Measurements from ENCODE around the gene CAD. TPM values are rescaled to one million over a fixed set of nuclear protein-coding genes. Genes with fewer than 3 reads are reported as not detected.

Gene CAD
- polyA plus RNA-seq, 1 donor from 2014 or later, result 14.2 TPM

DNA sequence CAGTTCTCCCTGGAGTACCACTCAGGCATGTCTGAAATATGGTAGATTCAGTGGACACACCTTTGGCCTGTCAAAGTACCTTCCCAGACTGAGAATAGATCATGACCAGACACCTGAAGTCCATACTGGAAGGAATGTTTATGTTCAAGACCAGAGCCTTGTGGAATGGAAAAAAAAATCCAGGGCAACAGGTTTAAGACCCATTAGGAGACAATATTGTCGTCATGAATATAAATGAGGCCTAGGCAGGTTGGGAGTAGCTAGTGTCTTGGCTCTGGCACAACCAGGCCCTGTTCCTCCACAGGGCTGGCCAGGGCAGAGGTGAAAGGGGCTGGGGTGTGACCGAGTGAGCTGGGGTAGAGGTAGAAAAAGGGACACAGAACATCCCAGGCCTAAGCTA, 18.5 kb upstream of the CAD start:
- no peaks in the 10 kb centered on the region for H3K79me2 ChIP-seq (replicated peaks; ENCODE audit: insufficient read depth, low read length)
- H3K9ac ChIP-seq (ENCODE audit: low read length), result no peak overlapping the region
- no peaks in the 10 kb centered on the region for H4K20me1 ChIP-seq (ENCODE audit: insufficient read depth)
- no peak overlapping the region for H3K4me3 ChIP-seq (ENCODE audit: low read length)
- no peak overlapping the region for H2AFZ ChIP-seq (ENCODE audit: low read depth, low read length)
- H3K27ac ChIP-seq (ENCODE audit: low read length), result no peak overlapping the region
- no peaks in the 10 kb centered on the region for H3F3A ChIP-seq (ENCODE audit: insufficient read depth, low read length, poor library complexity, severe bottlenecking)
- no peak for TF ChIP-seq EP300 (conservative IDR thresholded peaks at IDR 0.05; ENCODE audit: poor library complexity, severe bottlenecking)
- no peak for TF ChIP-seq RAD21 (conservative IDR thresholded peaks at IDR 0.05)
- H3K4me2 ChIP-seq (ENCODE audit: low read length), result no peak overlapping the region
- no peaks in the 10 kb centered on the region for H3K9me2 ChIP-seq (ENCODE audit: insufficient read depth, low read length)
- no peaks in the 10 kb centered on the region for H3K36me3 ChIP-seq (ENCODE audit: insufficient read depth, low read length)
- H3K27me3 ChIP-seq (ENCODE audit: insufficient read depth, low read depth, low read length), result no peaks in the 10 kb centered on the region
- no peaks in the 10 kb centered on the region for H3K9me3 ChIP-seq (ENCODE audit: low read length)

DNA sequence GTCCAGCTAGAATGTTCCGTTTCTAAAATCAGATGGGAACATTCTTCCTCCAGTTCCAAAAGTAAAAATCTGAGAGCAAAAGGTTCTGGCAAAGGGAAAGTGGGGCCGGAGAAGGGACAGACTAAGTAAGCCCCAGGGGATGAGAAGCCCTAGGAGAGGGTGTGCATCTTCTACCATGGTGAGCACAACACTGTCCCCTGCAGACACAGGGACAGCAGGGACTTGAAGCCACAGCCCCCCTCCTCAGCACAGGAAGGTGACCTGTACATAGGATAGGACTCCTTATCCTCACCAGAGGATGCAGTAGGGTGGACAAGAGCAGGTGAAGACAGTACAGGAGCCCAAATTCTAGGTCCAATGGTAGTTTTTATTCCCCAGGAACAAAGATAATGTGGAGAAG, 17.9 kb upstream of the CAD start:
- Histone ChIP-seq H3K27me3 (ENCODE audit: insufficient read depth, low read depth, low read length) (no peaks in the 10 kb centered on the region), H4K20me1 (ENCODE audit: insufficient read depth) (no peaks in the 10 kb centered on the region), H3K36me3 (ENCODE audit: insufficient read depth, low read length) (no peaks in the 10 kb centered on the region), H3K27ac (ENCODE audit: low read length) (no peak overlapping the region), H3F3A (ENCODE audit: insufficient read depth, low read length, poor library complexity, severe bottlenecking) (no peaks in the 10 kb centered on the region), H3K9me3 (ENCODE audit: low read length) (no peaks in the 10 kb centered on the region), H2AFZ (ENCODE audit: low read depth, low read length) (no peak overlapping the region), H3K79me2 (replicated peaks; ENCODE audit: insufficient read depth, low read length) (no peaks in the 10 kb centered on the region), H3K9ac (ENCODE audit: low read length) (no peak overlapping the region), H3K4me2 (ENCODE audit: low read length) (no peak overlapping the region), H3K9me2 (ENCODE audit: insufficient read depth, low read length) (no peaks in the 10 kb centered on the region), H3K4me3 (ENCODE audit: low read length) (no peak overlapping the region)
- TF ChIP-seq SMC3 (conservative IDR thresholded peaks at IDR 0.05; ENCODE audit: poor library complexity) (no peak), MXI1 (conservative IDR thresholded peaks at IDR 0.05; ENCODE audit: poor library complexity, severe bottlenecking) (no peak), POLR2AphosphoS5 (IDR thresholded peaks at IDR 0.05) (no peak), TAF1 (IDR thresholded peaks at IDR 0.05; ENCODE audit: low read depth) (no peak), EZH2 (IDR thresholded peaks at IDR 0.05; ENCODE audit: borderline replicate concordance, insufficient read depth, low read length, poor library complexity, severe bottlenecking) (no peak), EP300 (conservative IDR thresholded peaks at IDR 0.05; ENCODE audit: poor library complexity, severe bottlenecking) (no peak), RAD21 (conservative IDR thresholded peaks at IDR 0.05) (no peak)
- TF ChIP-seq, protein P1, sequence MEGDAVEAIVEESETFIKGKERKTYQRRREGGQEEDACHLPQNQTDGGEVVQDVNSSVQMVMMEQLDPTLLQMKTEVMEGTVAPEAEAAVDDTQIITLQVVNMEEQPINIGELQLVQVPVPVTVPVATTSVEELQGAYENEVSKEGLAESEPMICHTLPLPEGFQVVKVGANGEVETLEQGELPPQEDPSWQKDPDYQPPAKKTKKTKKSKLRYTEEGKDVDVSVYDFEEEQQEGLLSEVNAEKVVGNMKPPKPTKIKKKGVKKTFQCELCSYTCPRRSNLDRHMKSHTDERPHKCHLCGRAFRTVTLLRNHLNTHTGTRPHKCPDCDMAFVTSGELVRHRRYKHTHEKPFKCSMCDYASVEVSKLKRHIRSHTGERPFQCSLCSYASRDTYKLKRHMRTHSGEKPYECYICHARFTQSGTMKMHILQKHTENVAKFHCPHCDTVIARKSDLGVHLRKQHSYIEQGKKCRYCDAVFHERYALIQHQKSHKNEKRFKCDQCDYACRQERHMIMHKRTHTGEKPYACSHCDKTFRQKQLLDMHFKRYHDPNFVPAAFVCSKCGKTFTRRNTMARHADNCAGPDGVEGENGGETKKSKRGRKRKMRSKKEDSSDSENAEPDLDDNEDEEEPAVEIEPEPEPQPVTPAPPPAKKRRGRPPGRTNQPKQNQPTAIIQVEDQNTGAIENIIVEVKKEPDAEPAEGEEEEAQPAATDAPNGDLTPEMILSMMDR (IDR thresholded peaks at IDR 0.05; ENCODE audit: poor library complexity, severe bottlenecking), result no peak
- TF ChIP-seq, protein P2, sequence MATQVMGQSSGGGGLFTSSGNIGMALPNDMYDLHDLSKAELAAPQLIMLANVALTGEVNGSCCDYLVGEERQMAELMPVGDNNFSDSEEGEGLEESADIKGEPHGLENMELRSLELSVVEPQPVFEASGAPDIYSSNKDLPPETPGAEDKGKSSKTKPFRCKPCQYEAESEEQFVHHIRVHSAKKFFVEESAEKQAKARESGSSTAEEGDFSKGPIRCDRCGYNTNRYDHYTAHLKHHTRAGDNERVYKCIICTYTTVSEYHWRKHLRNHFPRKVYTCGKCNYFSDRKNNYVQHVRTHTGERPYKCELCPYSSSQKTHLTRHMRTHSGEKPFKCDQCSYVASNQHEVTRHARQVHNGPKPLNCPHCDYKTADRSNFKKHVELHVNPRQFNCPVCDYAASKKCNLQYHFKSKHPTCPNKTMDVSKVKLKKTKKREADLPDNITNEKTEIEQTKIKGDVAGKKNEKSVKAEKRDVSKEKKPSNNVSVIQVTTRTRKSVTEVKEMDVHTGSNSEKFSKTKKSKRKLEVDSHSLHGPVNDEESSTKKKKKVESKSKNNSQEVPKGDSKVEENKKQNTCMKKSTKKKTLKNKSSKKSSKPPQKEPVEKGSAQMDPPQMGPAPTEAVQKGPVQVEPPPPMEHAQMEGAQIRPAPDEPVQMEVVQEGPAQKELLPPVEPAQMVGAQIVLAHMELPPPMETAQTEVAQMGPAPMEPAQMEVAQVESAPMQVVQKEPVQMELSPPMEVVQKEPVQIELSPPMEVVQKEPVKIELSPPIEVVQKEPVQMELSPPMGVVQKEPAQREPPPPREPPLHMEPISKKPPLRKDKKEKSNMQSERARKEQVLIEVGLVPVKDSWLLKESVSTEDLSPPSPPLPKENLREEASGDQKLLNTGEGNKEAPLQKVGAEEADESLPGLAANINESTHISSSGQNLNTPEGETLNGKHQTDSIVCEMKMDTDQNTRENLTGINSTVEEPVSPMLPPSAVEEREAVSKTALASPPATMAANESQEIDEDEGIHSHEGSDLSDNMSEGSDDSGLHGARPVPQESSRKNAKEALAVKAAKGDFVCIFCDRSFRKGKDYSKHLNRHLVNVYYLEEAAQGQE (IDR thresholded peaks at IDR 0.05; ENCODE audit: borderline replicate concordance), result no peak

DNA sequence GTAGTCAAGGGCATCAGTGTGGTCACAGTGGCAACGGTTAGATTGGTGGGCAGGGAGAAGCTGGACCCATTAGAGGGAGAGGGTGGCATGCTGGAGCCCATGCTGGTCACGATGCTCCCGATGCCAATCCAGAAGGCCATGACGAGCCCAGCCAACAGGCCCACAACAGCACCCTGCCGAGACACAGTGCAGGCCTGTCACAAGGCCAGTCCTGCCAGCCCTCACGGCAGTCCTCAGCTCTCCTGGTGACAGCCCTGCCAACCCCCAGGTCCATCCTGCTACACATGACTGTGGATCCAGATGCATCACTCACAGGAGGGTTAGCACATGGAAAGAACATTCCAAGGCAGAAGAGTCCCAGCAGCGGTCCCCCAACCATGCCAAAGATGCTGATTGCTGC, 15.5 kb upstream of the CAD start:
- Histone ChIP-seq H4K20me1 (ENCODE audit: insufficient read depth) (no peaks in the 10 kb centered on the region), H3K27ac (ENCODE audit: low read length) (no peak overlapping the region), H2AFZ (ENCODE audit: low read depth, low read length) (no peak overlapping the region), H3K9ac (ENCODE audit: low read length) (no peak overlapping the region), H3K36me3 (ENCODE audit: insufficient read depth, low read length) (peaks cover 3% of the 10 kb centered on the region), H3K4me3 (ENCODE audit: low read length) (no peak overlapping the region), H3K9me3 (ENCODE audit: low read length) (no peaks in the 10 kb centered on the region), H3K9me2 (ENCODE audit: insufficient read depth, low read length) (no peaks in the 10 kb centered on the region), H3K27me3 (ENCODE audit: insufficient read depth, low read depth, low read length) (no peaks in the 10 kb centered on the region), H3K79me2 (replicated peaks; ENCODE audit: insufficient read depth, low read length) (no peaks in the 10 kb centered on the region), H3F3A (ENCODE audit: insufficient read depth, low read length, poor library complexity, severe bottlenecking) (no peaks in the 10 kb centered on the region), H3K4me2 (ENCODE audit: low read length) (no peak overlapping the region)
- TF ChIP-seq SMC3 (conservative IDR thresholded peaks at IDR 0.05; ENCODE audit: poor library complexity) (no peak), EP300 (conservative IDR thresholded peaks at IDR 0.05; ENCODE audit: poor library complexity, severe bottlenecking) (no peak), RAD21 (conservative IDR thresholded peaks at IDR 0.05) (no peak), EZH2 (IDR thresholded peaks at IDR 0.05; ENCODE audit: borderline replicate concordance, insufficient read depth, low read length, poor library complexity, severe bottlenecking) (no peak), TAF1 (IDR thresholded peaks at IDR 0.05; ENCODE audit: low read depth) (no peak)

All from neural cell (in vitro differentiated cells).